ENCODE data around the gene GTSF1L.

GTSF1L gene

GRCh38 chr20:43736588-43737158, 9.9 kb upstream of the GTSF1L start:
- Mint-ChIP-seq H3K27ac (no peak overlapping the region), H3K36me3 (ENCODE audit: insufficient read depth) (no peaks in the 10 kb centered on the region), H3K27me3 (peaks cover 10 to 41% of the 10 kb centered on the region in 2 donors), H3K9me3 (no peaks in the 10 kb centered on the region), H3K4me1 (ENCODE audit: low read depth in 2 of 2) (no peaks in the 10 kb centered on the region), H3K4me3 (no peak overlapping the region)
- DNase-seq (no peak), ATAC-seq (replicated peaks) (peak; percentile 33)

- no peaks in the 10 kb centered on the region for H3K36me3 Mint-ChIP-seq (ENCODE audit: insufficient read depth)
- no peak for DNase-seq
- H3K27me3 Mint-ChIP-seq = peaks cover 10 to 57% of the 10 kb centered on the region in 2 donors
- H3K4me3 Mint-ChIP-seq = no peak overlapping the region
- no peak for ATAC-seq (replicated peaks)
- H3K27ac Mint-ChIP-seq = no peak overlapping the region
- H3K9me3 Mint-ChIP-seq = no peaks in the 10 kb centered on the region
- peaks cover 3 to 6% of the 10 kb centered on the region in 2 donors for H3K4me1 Mint-ChIP-seq (ENCODE audit: low read depth in 2 of 2)
Measured at GRCh38 chr20:43731927-43732326, 5.1 kb upstream of the GTSF1L start.

- Mint-ChIP-seq H3K9me3 (no peaks in the 10 kb centered on the region), H3K4me3 (no peak overlapping the region), H3K27ac (no peak overlapping the region), H3K27me3 (peaks cover 10 to 62% of the 10 kb centered on the region in 2 donors), H3K4me1 (ENCODE audit: low read depth in 2 of 2) (peaks cover 3 to 6% of the 10 kb centered on the region in 2 donors), H3K36me3 (ENCODE audit: insufficient read depth) (no peaks in the 10 kb centered on the region)
- ATAC-seq (replicated peaks) (no peak), DNase-seq (no peak)
Measured at GRCh38 chr20:43731469-43731868, 4.7 kb upstream of the GTSF1L start.

GRCh38 chr20:43728686-43729255, 2.0 kb upstream of the GTSF1L start:
- Mint-ChIP-seq H3K27ac (no peak overlapping the region), H3K4me3 (no peak overlapping the region), H3K36me3 (ENCODE audit: insufficient read depth) (no peaks in the 10 kb centered on the region), H3K9me3 (no peaks in the 10 kb centered on the region), H3K4me1 (ENCODE audit: low read depth in 2 of 2) (peaks cover 3 to 6% of the 10 kb centered on the region in 2 donors), H3K27me3 (peaks cover under 1 to 44% of the 10 kb centered on the region in 2 donors)
- DNase-seq = no peak
- ATAC-seq (replicated peaks) = no peak

GRCh38 chr20:43727980-43728590, 1.3 kb upstream of the GTSF1L start:
- ATAC-seq (replicated peaks) (no peak), DNase-seq (no peak)
- Mint-ChIP-seq H3K27ac (no peak overlapping the region), H3K4me1 (ENCODE audit: low read depth in 2 of 2) (peaks cover 3 to 6% of the 10 kb centered on the region in 2 donors), H3K9me3 (no peaks in the 10 kb centered on the region), H3K27me3 (peaks cover 0 to 37% of the 10 kb centered on the region in 2 donors), H3K36me3 (ENCODE audit: insufficient read depth) (no peaks in the 10 kb centered on the region), H3K4me3 (no peak overlapping the region)

- Mint-ChIP-seq H3K4me3 (no peak overlapping the region), H3K27ac (no peak overlapping the region), H3K36me3 (ENCODE audit: insufficient read depth) (no peaks in the 10 kb centered on the region), H3K27me3 (peaks cover 0 to 20% of the 10 kb centered on the region in 2 donors), H3K9me3 (no peaks in the 10 kb centered on the region), H3K4me1 (ENCODE audit: low read depth in 2 of 2) (peaks cover 6% of the 10 kb centered on the region in 2 donors)
- ATAC-seq (replicated peaks) (no peak), DNase-seq (no peak)
Measured at GRCh38 chr20:43726333-43726732, 469 bp downstream of the GTSF1L start.

GRCh38 chr20:43725666-43726065, 1.1 kb downstream of the GTSF1L start:
- H3K36me3 Mint-ChIP-seq (ENCODE audit: insufficient read depth) = no peaks in the 10 kb centered on the region
- H3K27me3 Mint-ChIP-seq = peaks cover 0 to 13% of the 10 kb centered on the region in 2 donors
- ATAC-seq (replicated peaks) (no peak), DNase-seq (no peak)
- no peak overlapping the region for H3K27ac Mint-ChIP-seq
- H3K9me3 Mint-ChIP-seq = no peaks in the 10 kb centered on the region
- H3K4me3 Mint-ChIP-seq = no peak overlapping the region
- H3K4me1 Mint-ChIP-seq (ENCODE audit: low read depth in 2 of 2) = peaks cover 6% of the 10 kb centered on the region in 2 donors

GRCh38 chr20:43724383-43724782, 2.4 kb downstream of the GTSF1L start:
- H3K4me1 Mint-ChIP-seq (ENCODE audit: low read depth in 2 of 2) = peaks cover 6% of the 10 kb centered on the region in 2 donors
- H3K4me3 Mint-ChIP-seq = no peak overlapping the region
- ATAC-seq (replicated peaks) = no peak
- H3K27ac Mint-ChIP-seq = no peak overlapping the region
- no peak for DNase-seq
- peaks cover 0 to 9% of the 10 kb centered on the region in 2 donors for H3K27me3 Mint-ChIP-seq
- H3K9me3 Mint-ChIP-seq = no peaks in the 10 kb centered on the region
- H3K36me3 Mint-ChIP-seq (ENCODE audit: insufficient read depth) = no peaks in the 10 kb centered on the region

- no peaks in the 10 kb centered on the region for H3K9me3 Mint-ChIP-seq
- H3K36me3 Mint-ChIP-seq (ENCODE audit: insufficient read depth) = no peaks in the 10 kb centered on the region
- DNase-seq (no peak), ATAC-seq (replicated peaks) (no peak)
- peaks cover 6% of the 10 kb centered on the region in 2 donors for H3K4me1 Mint-ChIP-seq (ENCODE audit: low read depth in 2 of 2)
- H3K27me3 Mint-ChIP-seq = peaks cover 0 to 9% of the 10 kb centered on the region in 2 donors
- H3K4me3 Mint-ChIP-seq = no peak overlapping the region
- no peak overlapping the region for H3K27ac Mint-ChIP-seq
Measured at GRCh38 chr20:43723735-43724134, 3.1 kb downstream of the GTSF1L start.

- H3K4me3 Mint-ChIP-seq = no peak overlapping the region
- H3K4me1 Mint-ChIP-seq (ENCODE audit: low read depth in 2 of 2) = peaks cover 1 to 4% of the 10 kb centered on the region in 2 donors
- no peak for DNase-seq
- H3K36me3 Mint-ChIP-seq (ENCODE audit: insufficient read depth) = no peaks in the 10 kb centered on the region
- H3K27ac Mint-ChIP-seq = no peak overlapping the region
- H3K27me3 Mint-ChIP-seq = peaks cover 0 to 9% of the 10 kb centered on the region in 2 donors
- H3K9me3 Mint-ChIP-seq = no peaks in the 10 kb centered on the region
- ATAC-seq (replicated peaks) = no peak
Measured at GRCh38 chr20:43723186-43723585, 3.6 kb downstream of the GTSF1L start.

- peaks cover 0 to 3% of the 10 kb centered on the region in 2 donors for H3K4me1 Mint-ChIP-seq (ENCODE audit: low read depth in 2 of 2)
- DNase-seq (no peak), ATAC-seq (replicated peaks) (peak; percentile 55)
- H3K9me3 Mint-ChIP-seq = no peaks in the 10 kb centered on the region
- H3K4me3 Mint-ChIP-seq = no peak overlapping the region
- H3K36me3 Mint-ChIP-seq (ENCODE audit: insufficient read depth) = no peaks in the 10 kb centered on the region
- H3K27me3 Mint-ChIP-seq = peaks cover 0 to 9% of the 10 kb centered on the region in 2 donors
- H3K27ac Mint-ChIP-seq = no peak overlapping the region
Measured at GRCh38 chr20:43722153-43722505, 4.7 kb downstream of the GTSF1L start.

GRCh38 chr20:43721429-43722152, 5.2 kb downstream of the GTSF1L start:
- Mint-ChIP-seq H3K4me3 (no peak overlapping the region), H3K36me3 (ENCODE audit: insufficient read depth) (no peaks in the 10 kb centered on the region), H3K4me1 (ENCODE audit: low read depth in 2 of 2) (peaks cover 0 to 3% of the 10 kb centered on the region in 2 donors), H3K27ac (no peak overlapping the region), H3K9me3 (no peaks in the 10 kb centered on the region), H3K27me3 (peaks cover 0 to 4% of the 10 kb centered on the region in 2 donors)
- DNase-seq = no peak
- no peak for ATAC-seq (replicated peaks)

- DNase-seq (no peak), ATAC-seq (replicated peaks) (no peak)
- Mint-ChIP-seq H3K4me1 (ENCODE audit: low read depth in 2 of 2) (peaks cover 0 to 3% of the 10 kb centered on the region in 2 donors), H3K4me3 (no peak overlapping the region), H3K36me3 (ENCODE audit: insufficient read depth) (no peaks in the 10 kb centered on the region), H3K27ac (no peak overlapping the region), H3K27me3 (no peaks in the 10 kb centered on the region), H3K9me3 (no peaks in the 10 kb centered on the region)
Measured at GRCh38 chr20:43721097-43721428, 5.7 kb downstream of the GTSF1L start.

- no peak overlapping the region for H3K4me3 Mint-ChIP-seq
- no peak for ATAC-seq (replicated peaks)
- H3K36me3 Mint-ChIP-seq (ENCODE audit: insufficient read depth) = no peaks in the 10 kb centered on the region
- H3K27me3 Mint-ChIP-seq = no peaks in the 10 kb centered on the region
- H3K9me3 Mint-ChIP-seq = no peaks in the 10 kb centered on the region
- peaks cover 0 to 3% of the 10 kb centered on the region in 2 donors for H3K4me1 Mint-ChIP-seq (ENCODE audit: low read depth in 2 of 2)
- no peak overlapping the region for H3K27ac Mint-ChIP-seq
- DNase-seq = no peak
Measured at GRCh38 chr20:43720007-43720406, 6.8 kb downstream of the GTSF1L start.
